Endothelial cell of umbilical vein (primary cell): ENCODE data around the gene HERPUD1. TPM values are rescaled to one million over a fixed set of nuclear protein-coding genes. Genes with fewer than 3 reads are reported as not detected.

Experiments used
- BruUV-seq: library from RNA; stranded (reverse); fragments of 400-500 nt; replicated peaks from 2 replicates; lab custom pipeline; 2021; lab: Mats Ljungman, UMichigan
- CTCF ChIA-PET: fragments of 300-600, 350-600 bp; sonication (Branson Sonifier 250); formaldehyde crosslinking; loops from one replicate; lab custom pipeline; 2021; ENCODE audit warnings: antibody characterized with exemption, inconsistent platforms; lab: Charles Lee
- POLR2A ChIA-PET: fragments of 300-600, 350-600 bp; sonication (Branson Sonifier 250); formaldehyde crosslinking; loops from one replicate; lab custom pipeline; 2021; ENCODE audit warnings: antibody characterized with exemption, inconsistent platforms; lab: Charles Lee
- DNase-seq: peaks from one replicate; pipeline ENCODE4 v3.0.0-alpha.2; 2011; ENCODE audit warnings: low read depth, low spot score
- FAIRE-seq: peaks from 2 replicates; lab custom pipeline; 2011; peaks lifted over from hg19 to GRCh38; lab: Jason Lieb, UNC
- H2AFZ ChIP-seq: 2 replicates; pipeline ENCODE4 v1.6.0; 2012; ENCODE audit warnings: low read depth, low read length, control low read depth, inconsistent platforms
- H3K27ac ChIP-seq: 2 replicates; pipeline ENCODE4 v1.5.1; 2011; ENCODE audit warnings: low read depth, mild to moderate bottlenecking, control low read depth, low read length, moderate library complexity; ENCODE audit not compliant: insufficient read depth
- H3K27me3 ChIP-seq, 2 experiments: 2 replicates each; pipeline versions ENCODE4 v1.6.0 to v1.6.1; 2011; ENCODE audit warnings: low read length in 2 of 2, mixed read lengths in 1 of 2; ENCODE audit not compliant: control insufficient read depth in 2 of 2, insufficient read depth in 2 of 2
- H3K36me3 ChIP-seq, 2 experiments: 2 replicates in 1 of 2; 3 replicates in 1 of 2; pipeline ENCODE4 v1.5.1; 2011; ENCODE audit warnings: low read length in 2 of 2, mild to moderate bottlenecking in 1 of 2, moderate library complexity in 1 of 2; ENCODE audit not compliant: control insufficient read depth in 2 of 2, insufficient read depth in 2 of 2; ENCODE audit errors: extremely low read depth in 1 of 2
- H3K4me1 ChIP-seq: 3 replicates; pipeline ENCODE4 v1.5.1; 2011; ENCODE audit warnings: mild to moderate bottlenecking, low read length; ENCODE audit not compliant: control insufficient read depth, insufficient read depth; ENCODE audit errors: extremely low read depth
- H3K4me2 ChIP-seq: 2 replicates; pipeline ENCODE4 v1.6.1; 2011; ENCODE audit warnings: low read length, control low read depth, mixed read lengths; ENCODE audit not compliant: insufficient read depth
- H3K4me3 ChIP-seq, 3 experiments: fragments of 200-600 bp in 1 of 3; sonication (generic), shearing (Covaris generic) in 1 of 3; replicated peaks in 1 of 3; 2 replicates each; pipeline ENCODE4 v1.5.1; 2011 to 2016; ENCODE audit warnings: control low read depth in 3 of 3, low read length in 3 of 3, mild to moderate bottlenecking in 2 of 3, inconsistent platforms in 1 of 3, low read depth in 1 of 3, moderate library complexity in 1 of 3; ENCODE audit not compliant: insufficient read depth in 1 of 3
- H3K79me2 ChIP-seq: 2 replicates; pipeline ENCODE4 v1.6.0; 2012; ENCODE audit warnings: low read length, inconsistent platforms; ENCODE audit not compliant: control insufficient read depth, insufficient read depth
- H3K9ac ChIP-seq: replicated peaks from 2 replicates; pipeline ENCODE3; 2011; ENCODE audit warnings: low read length, control low read depth; ENCODE audit not compliant: insufficient read depth; ENCODE audit errors: extremely low read depth
- H3K9me1 ChIP-seq: replicated peaks from 3 replicates; pipeline ENCODE4 v1.6.0; 2011; ENCODE audit warnings: mild to moderate bottlenecking, low read length; ENCODE audit not compliant: control insufficient read depth, insufficient read depth; ENCODE audit errors: extremely low read depth
- H3K9me3 ChIP-seq: replicated peaks from 2 replicates; pipeline ENCODE4 v1.5.1; 2012; ENCODE audit warnings: low read length, inconsistent platforms; ENCODE audit not compliant: control insufficient read depth, insufficient read depth
- H4K20me1 ChIP-seq: replicated peaks from 2 replicates; pipeline ENCODE3; 2011; ENCODE audit warnings: mild to moderate bottlenecking, low read length; ENCODE audit not compliant: control insufficient read depth, insufficient read depth; ENCODE audit errors: extremely low read depth
- CTCF ChIP-seq, 2 donors: IDR thresholded peaks; 1 replicate in 1 of 2; 2 replicates in 1 of 2; pipeline ENCODE4 v1.5.1; 2011; ENCODE audit warnings: low read length in 2 of 2, mild to moderate bottlenecking in 2 of 2, moderate library complexity in 2 of 2, control low read depth in 1 of 2, inconsistent platforms in 1 of 2, low read depth in 1 of 2; ENCODE audit not compliant: insufficient read depth in 1 of 2; ENCODE audit errors: extremely low read depth in 1 of 2
- EZH2 ChIP-seq: IDR thresholded peaks from 2 replicates; pipeline ENCODE4 v1.6.1; 2012; ENCODE audit warnings: borderline replicate concordance, low read depth, mild to moderate bottlenecking, moderate library complexity, low read length, inconsistent platforms; ENCODE audit not compliant: severe bottlenecking
- FOS ChIP-seq: IDR thresholded peaks from 2 replicates; pipeline ENCODE4 v1.6.1; 2011; ENCODE audit warnings: mild to moderate bottlenecking, low read length, moderate library complexity, borderline replicate concordance; ENCODE audit not compliant: insufficient read depth
- GATA2 ChIP-seq: IDR thresholded peaks from 2 replicates; pipeline ENCODE4 v1.7.0; 2011; ENCODE audit warnings: low read depth, mild to moderate bottlenecking, moderate library complexity, mixed read lengths, low read length; ENCODE audit not compliant: insufficient read length, insufficient read depth
- JUN ChIP-seq: IDR thresholded peaks from 2 replicates; pipeline ENCODE4 v1.6.1; 2011; ENCODE audit warnings: borderline replicate concordance, low read depth; ENCODE audit not compliant: insufficient read length, insufficient read depth
- MAX ChIP-seq: IDR thresholded peaks from 2 replicates; pipeline ENCODE4 v1.6.1; 2011; ENCODE audit not compliant: insufficient read depth, insufficient read length
- MYC ChIP-seq: IDR thresholded peaks from one replicate; pipeline ENCODE4 v1.6.1; 2011; ENCODE audit warnings: mild to moderate bottlenecking, low read depth, low read length
- POLR2A ChIP-seq: IDR thresholded peaks from 2 replicates; pipeline ENCODE4 v1.6.1; 2012; ENCODE audit warnings: low read depth, mild to moderate bottlenecking, control low read depth, low read length
- POLR2AphosphoS5 ChIP-seq: IDR thresholded peaks from 2 replicates; pipeline ENCODE4 v1.6.1; 2012; ENCODE audit warnings: low read depth, mild to moderate bottlenecking, control low read depth, low read length, moderate library complexity; ENCODE audit not compliant: insufficient read depth
- dilution Hi-C: fragments of 300-500 bp; cut with MboI; formaldehyde crosslinking; loops from one replicate; pipeline ENCODE4 v1.15.0; 2019; ENCODE audit warnings: low sequenced_read_pairs; ENCODE audit not compliant: extremely low pct_ligation_motif_present
- intact Hi-C: fragments of 100-400 bp; cut with micrococcal nuclease; formaldehyde crosslinking; loops from one replicate; pipeline ENCODE4 v1.10.0; 2022
- polyA plus RNA-seq, 4 experiments: library from polyadenylated mRNA; depleted of rRNA in 3 of 4; stranded (reverse) in 3 of 4; unstranded in 1 of 4; fragments of >200 nt; gene quantifications; 2 replicates each; pipeline versions ENCODE4 v1.2.1 to v1.2.3, GENCODE V29; 2011 to 2012; ENCODE audit warnings: missing spikeins in 1 of 4
- total RNA-seq: library from RNA; stranded (reverse); gene quantifications from 2 replicates; pipeline ENCODE4 v1.2.3, GENCODE V29; 2021

Gene HERPUD1
- total and polyA plus RNA-seq, 2 donors (not counting 3 experiments of a cell fraction or from before 2014, with no cell fraction given) = 107 to 109 TPM

- Histone ChIP-seq H3K9ac (no peak overlapping the region), H3K27ac (no peak overlapping the region), H4K20me1 (no peaks in the 10 kb centered on the region), H3K9me3 (no peaks in the 10 kb centered on the region), H3K4me3 (no peak overlapping the region), H3K9me1 (no peaks in the 10 kb centered on the region), H3K79me2 (no peaks in the 10 kb centered on the region), H3K4me1 (no peaks in the 10 kb centered on the region), H2AFZ (no peak overlapping the region), H3K36me3 (no peaks in the 10 kb centered on the region), H3K4me2 (no peak overlapping the region), H3K27me3 (no peaks in the 10 kb centered on the region)
- BruUV-seq = no TSS peak
- intact Hi-C loops = no loop called here
- DNase-seq (no peak), FAIRE-seq (no peak)
- dilution Hi-C loops = no loop called here
- TF ChIP-seq FOS = no peak
- TF ChIP-seq GATA2 = no peak
- TF ChIP-seq CTCF (IDR thresholded peaks at IDR 0.05; ENCODE audit: extremely low read depth in 1 of 2, insufficient read depth in 1 of 2, low read depth in 1 of 2, low read length in 2 of 2) = no peak
- TF ChIP-seq EZH2 = no peak
- TF ChIP-seq POLR2A = no peak
- no peak for TF ChIP-seq JUN
- no peak for TF ChIP-seq MYC
- TF ChIP-seq MAX = no peak
- no peak for TF ChIP-seq POLR2AphosphoS5
- CTCF ChIA-PET = interaction anchor here (1.5 to 2.5 kb wide), 2 partner anchors 14 to 90 kb away, joined by 4 to 6 read pairs; no protein-coding TSS in a partner anchor
- POLR2A ChIA-PET = interaction anchor here (0.7 kb wide), 2 partner anchors 18 to 319 kb away, joined by 4 to 9 read pairs; no protein-coding TSS in a partner anchor
These were observed 48.4 kb upstream of the HERPUD1 start for GRCh38 chr16:56883586-56883985.
